Neural cell (in vitro differentiated cells): ENCODE measurements around the gene CCR6. TPM values are rescaled to one million over a fixed set of nuclear protein-coding genes. Genes with fewer than 3 reads are reported as not detected.

Experiments used
- H2AFZ ChIP-seq: fragments of 200-600, 300-800 bp; sonication (generic), shearing (Covaris generic); 2 replicates; pipeline ENCODE4 v1.6.0; 2014; ENCODE audit warnings: low read depth, mild to moderate bottlenecking, antibody characterized with exemption, low read length, moderate library complexity
- H3F3A ChIP-seq: fragments of 200-600 bp; shearing (Covaris generic); 2 replicates; pipeline ENCODE4 v1.6.1; 2016; ENCODE audit warnings: mild to moderate bottlenecking, moderate library complexity, mixed read lengths, antibody characterized with exemption, low read length; ENCODE audit not compliant: insufficient read depth, poor library complexity, severe bottlenecking
- H3K27ac ChIP-seq: fragments of 200-600, 300-800 bp; sonication (generic), shearing (Covaris generic); 2 replicates; pipeline ENCODE4 v1.5.1; 2014; ENCODE audit warnings: mild to moderate bottlenecking, low read length, moderate library complexity
- H3K27me3 ChIP-seq: fragments of 300-800, 200-600 bp; sonication (generic), shearing (Covaris generic); 2 replicates; pipeline ENCODE4 v1.6.0; 2014; ENCODE audit warnings: mild to moderate bottlenecking, low read depth, low read length, moderate library complexity; ENCODE audit not compliant: insufficient read depth
- H3K36me3 ChIP-seq: fragments of 300-800, 200-600 bp; sonication (generic), shearing (Covaris generic); 2 replicates; pipeline ENCODE4 v1.5.1; 2014; ENCODE audit warnings: mild to moderate bottlenecking, antibody characterized with exemption, low read length, moderate library complexity; ENCODE audit not compliant: insufficient read depth
- H3K4me2 ChIP-seq: fragments of 300-800, 200-600 bp; sonication (generic), shearing (Covaris generic); 2 replicates; pipeline ENCODE4 v1.6.0; 2014; ENCODE audit warnings: mild to moderate bottlenecking, low read length
- H3K4me3 ChIP-seq: fragments of 300-800, 200-600 bp; sonication (generic), shearing (Covaris generic); 2 replicates; pipeline ENCODE4 v1.5.1; 2014; ENCODE audit warnings: mild to moderate bottlenecking, low read length, moderate library complexity
- H3K79me2 ChIP-seq: fragments of 200-600 bp; shearing (Covaris generic); replicated peaks from 2 replicates; pipeline ENCODE4 v1.6.0; 2014; ENCODE audit warnings: mild to moderate bottlenecking, low read length, moderate library complexity; ENCODE audit not compliant: insufficient read depth
- H3K9ac ChIP-seq: fragments of 300-800, 200-600 bp; sonication (generic), shearing (Covaris generic); 2 replicates; pipeline ENCODE4 v1.6.1; 2016; ENCODE audit warnings: mild to moderate bottlenecking, low read length, mixed read lengths
- H3K9me2 ChIP-seq: fragments of 200-600 bp; shearing (Covaris generic); 2 replicates; pipeline ENCODE4 v1.6.1; 2016; ENCODE audit warnings: mild to moderate bottlenecking, low read length, mixed read lengths; ENCODE audit not compliant: insufficient read depth
- H3K9me3 ChIP-seq: fragments of 200-600, 300-800 bp; sonication (generic), shearing (Covaris generic); 2 replicates; pipeline ENCODE4 v1.6.1; 2016; ENCODE audit warnings: mild to moderate bottlenecking, mixed run types, low read length, moderate library complexity, mixed read lengths
- H4K20me1 ChIP-seq: fragments of 200-600 bp; shearing (Covaris generic); 2 replicates; pipeline ENCODE4 v1.6.1; 2016; ENCODE audit warnings: mild to moderate bottlenecking, mixed run types; ENCODE audit not compliant: insufficient read depth
- CTCF ChIP-seq: fragments of 450-650 bp; IDR thresholded peaks from 2 replicates; pipeline ENCODE4 v1.5.1; 2014; ENCODE audit warnings: antibody characterized with exemption, mild to moderate bottlenecking, moderate library complexity; ENCODE audit not compliant: poor library complexity, severe bottlenecking
- EP300 ChIP-seq: fragments of 450-650 bp; conservative IDR thresholded peaks from 2 replicates; pipeline ENCODE4 v1.6.1; 2014; ENCODE audit warnings: antibody characterized with exemption, mild to moderate bottlenecking, moderate library complexity; ENCODE audit not compliant: poor library complexity, severe bottlenecking
- EZH2 ChIP-seq: fragments of 200-600, 300-800 bp; shearing (Covaris generic), sonication (generic); IDR thresholded peaks from 2 replicates; pipeline ENCODE4 v1.6.1; 2014; ENCODE audit warnings: antibody characterized with exemption, low read length, borderline replicate concordance, mild to moderate bottlenecking; ENCODE audit not compliant: insufficient read depth, poor library complexity, severe bottlenecking
- MXI1 ChIP-seq: fragments of 450-650 bp; conservative IDR thresholded peaks from 2 replicates; pipeline ENCODE4 v1.6.1; 2014; ENCODE audit warnings: antibody characterized with exemption, mild to moderate bottlenecking; ENCODE audit not compliant: poor library complexity, severe bottlenecking
- POLR2AphosphoS5 ChIP-seq: IDR thresholded peaks from 2 replicates; pipeline ENCODE4 v1.6.1; 2012
- RAD21 ChIP-seq: fragments of 450-650 bp; conservative IDR thresholded peaks from 2 replicates; pipeline ENCODE4 v1.6.1; 2014; ENCODE audit warnings: antibody characterized with exemption, mild to moderate bottlenecking, moderate library complexity
- SMC3 ChIP-seq: fragments of 450-650 bp; conservative IDR thresholded peaks from 2 replicates; pipeline ENCODE4 v1.6.1; 2014; ENCODE audit warnings: antibody characterized with exemption, mild to moderate bottlenecking, moderate library complexity; ENCODE audit not compliant: poor library complexity
- TAF1 ChIP-seq: IDR thresholded peaks from 2 replicates; pipeline ENCODE4 v1.6.1; 2012; ENCODE audit warnings: low read depth
- polyA plus RNA-seq: library from polyadenylated mRNA; depleted of rRNA; stranded (reverse); fragments of >200 nt; gene quantifications from 2 replicates; pipeline ENCODE4 v1.2.3, GENCODE V29; 2014
- TF ChIP-seq, protein P1 (sequence below): IDR thresholded peaks from 2 replicates; pipeline ENCODE4 v1.6.1; 2012; ENCODE audit warnings: borderline replicate concordance

The CCR6 gene
- polyA plus RNA-seq, 1 donor from 2014 or later = not detected

- Histone ChIP-seq H4K20me1 (no peaks in the 10 kb centered on the region), H3K4me2 (no peak overlapping the region), H3K9ac (no peak overlapping the region), H3K36me3 (no peaks in the 10 kb centered on the region), H3K4me3 (no peak overlapping the region), H3K9me3 (no peaks in the 10 kb centered on the region), H3K27me3 (no peaks in the 10 kb centered on the region), H3K27ac (no peak overlapping the region), H2AFZ (no peak overlapping the region), H3F3A (no peaks in the 10 kb centered on the region), H3K9me2 (no peaks in the 10 kb centered on the region), H3K79me2 (no peaks in the 10 kb centered on the region)
- TF ChIP-seq EZH2 (no peak), POLR2AphosphoS5 (no peak), RAD21 (no peak), MXI1 (no peak), TAF1 (no peak), SMC3 (no peak), CTCF (no peak), EP300 (no peak)
- TF ChIP-seq, protein P1, sequence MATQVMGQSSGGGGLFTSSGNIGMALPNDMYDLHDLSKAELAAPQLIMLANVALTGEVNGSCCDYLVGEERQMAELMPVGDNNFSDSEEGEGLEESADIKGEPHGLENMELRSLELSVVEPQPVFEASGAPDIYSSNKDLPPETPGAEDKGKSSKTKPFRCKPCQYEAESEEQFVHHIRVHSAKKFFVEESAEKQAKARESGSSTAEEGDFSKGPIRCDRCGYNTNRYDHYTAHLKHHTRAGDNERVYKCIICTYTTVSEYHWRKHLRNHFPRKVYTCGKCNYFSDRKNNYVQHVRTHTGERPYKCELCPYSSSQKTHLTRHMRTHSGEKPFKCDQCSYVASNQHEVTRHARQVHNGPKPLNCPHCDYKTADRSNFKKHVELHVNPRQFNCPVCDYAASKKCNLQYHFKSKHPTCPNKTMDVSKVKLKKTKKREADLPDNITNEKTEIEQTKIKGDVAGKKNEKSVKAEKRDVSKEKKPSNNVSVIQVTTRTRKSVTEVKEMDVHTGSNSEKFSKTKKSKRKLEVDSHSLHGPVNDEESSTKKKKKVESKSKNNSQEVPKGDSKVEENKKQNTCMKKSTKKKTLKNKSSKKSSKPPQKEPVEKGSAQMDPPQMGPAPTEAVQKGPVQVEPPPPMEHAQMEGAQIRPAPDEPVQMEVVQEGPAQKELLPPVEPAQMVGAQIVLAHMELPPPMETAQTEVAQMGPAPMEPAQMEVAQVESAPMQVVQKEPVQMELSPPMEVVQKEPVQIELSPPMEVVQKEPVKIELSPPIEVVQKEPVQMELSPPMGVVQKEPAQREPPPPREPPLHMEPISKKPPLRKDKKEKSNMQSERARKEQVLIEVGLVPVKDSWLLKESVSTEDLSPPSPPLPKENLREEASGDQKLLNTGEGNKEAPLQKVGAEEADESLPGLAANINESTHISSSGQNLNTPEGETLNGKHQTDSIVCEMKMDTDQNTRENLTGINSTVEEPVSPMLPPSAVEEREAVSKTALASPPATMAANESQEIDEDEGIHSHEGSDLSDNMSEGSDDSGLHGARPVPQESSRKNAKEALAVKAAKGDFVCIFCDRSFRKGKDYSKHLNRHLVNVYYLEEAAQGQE = no peak
Measured at GRCh38 chr6:167127785-167128531, 5.1 kb downstream of the CCR6 start.

GRCh38 chr6:167129159-167129558 is 6.3 kb downstream of the CCR6 start:
- Histone ChIP-seq H3K9me3 (no peaks in the 10 kb centered on the region), H3K9me2 (no peaks in the 10 kb centered on the region), H4K20me1 (no peaks in the 10 kb centered on the region), H3K9ac (no peak overlapping the region), H2AFZ (no peak overlapping the region), H3K36me3 (no peaks in the 10 kb centered on the region), H3K4me3 (no peak overlapping the region), H3K27ac (no peak overlapping the region), H3K27me3 (no peaks in the 10 kb centered on the region), H3K4me2 (no peak overlapping the region), H3K79me2 (no peaks in the 10 kb centered on the region), H3F3A (no peaks in the 10 kb centered on the region)
- TF ChIP-seq EP300 (no peak), EZH2 (no peak), TAF1 (no peak), CTCF (no peak), POLR2AphosphoS5 (no peak), RAD21 (no peak), MXI1 (no peak), SMC3 (no peak)
- TF ChIP-seq, protein P1 = no peak
